Endometrium (tissue), 2 donors: ENCODE measurements around the gene NNMT.

Experiments used
- FAIRE-seq: peaks from 2 replicates; lab custom pipeline; 2012; peaks lifted over from hg19 to GRCh38; lab: Jason Lieb, UNC
- donor health status: control.
- donor health status: control.

The NNMT gene

DNA sequence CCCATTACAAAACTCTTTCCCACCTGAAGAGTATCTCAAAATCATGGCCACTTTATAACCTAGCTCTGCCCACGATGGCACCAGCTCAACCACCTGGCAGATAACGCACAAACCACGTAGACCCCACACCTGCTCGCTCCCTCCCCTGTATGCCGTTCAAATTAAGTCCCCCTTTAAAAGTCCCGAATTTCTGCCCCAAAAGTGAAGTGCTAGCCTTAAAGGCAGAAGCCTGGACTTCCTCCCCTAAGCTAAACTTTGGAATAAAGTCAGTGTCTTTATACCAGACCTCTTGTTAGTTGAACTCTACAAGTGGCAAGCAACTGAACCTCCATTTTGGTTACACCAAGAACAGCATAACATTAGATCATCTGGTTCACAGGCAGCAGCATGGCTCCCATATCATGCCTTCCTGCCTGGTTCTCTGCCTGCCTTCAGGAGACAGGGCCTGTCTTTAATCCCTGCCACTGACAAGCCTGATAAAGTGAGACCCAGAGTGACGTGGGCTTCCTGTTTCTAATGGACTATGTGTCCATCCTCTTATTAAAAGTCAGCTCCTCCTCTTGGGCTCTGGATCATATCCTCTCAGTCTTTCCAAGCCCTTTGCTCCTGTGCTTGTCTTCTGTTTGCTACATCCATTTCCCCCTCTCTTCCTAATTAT lies 32.6 kb upstream of the NNMT start:
- no peak for FAIRE-seq

- no peak for FAIRE-seq
These were observed 31.8 kb upstream of the NNMT start for GRCh38 chr11:114264381-114264780.

GRCh38 chr11:114265122-114265878 lies 30.9 kb upstream of the NNMT start:
- FAIRE-seq: no peak

- no peak for FAIRE-seq
These were observed 26.7 kb upstream of the NNMT start for GRCh38 chr11:114269498-114269897.

- FAIRE-seq: no peak
These were observed 25.5 kb upstream of the NNMT start for GRCh38 chr11:114270531-114271270.

DNA sequence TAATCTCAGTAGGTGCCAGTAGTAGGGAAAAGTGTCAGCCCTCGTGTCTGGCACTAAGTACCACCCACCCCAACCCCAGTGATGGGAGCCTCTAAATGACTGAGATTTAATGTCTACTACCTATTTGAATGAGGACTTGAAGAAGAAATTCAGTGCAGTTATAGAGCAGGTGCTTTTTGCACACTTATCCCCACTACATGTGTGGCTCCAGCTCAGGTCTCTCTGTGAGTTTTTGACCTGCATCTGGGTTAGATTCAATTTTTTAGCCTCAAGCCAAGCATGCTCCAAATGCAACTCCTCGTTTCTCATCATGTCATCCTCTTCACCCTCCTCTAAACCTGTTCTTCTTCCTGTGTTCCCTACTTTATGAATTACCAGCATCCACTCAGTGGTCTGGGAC lies 24.9 kb upstream of the NNMT start:
- no peak for FAIRE-seq

GRCh38 chr11:114272311-114272710 lies 23.9 kb upstream of the NNMT start:
- no peak for FAIRE-seq

GRCh38 chr11:114273071-114273470 lies 23.1 kb upstream of the NNMT start:
- no peak for FAIRE-seq

DNA sequence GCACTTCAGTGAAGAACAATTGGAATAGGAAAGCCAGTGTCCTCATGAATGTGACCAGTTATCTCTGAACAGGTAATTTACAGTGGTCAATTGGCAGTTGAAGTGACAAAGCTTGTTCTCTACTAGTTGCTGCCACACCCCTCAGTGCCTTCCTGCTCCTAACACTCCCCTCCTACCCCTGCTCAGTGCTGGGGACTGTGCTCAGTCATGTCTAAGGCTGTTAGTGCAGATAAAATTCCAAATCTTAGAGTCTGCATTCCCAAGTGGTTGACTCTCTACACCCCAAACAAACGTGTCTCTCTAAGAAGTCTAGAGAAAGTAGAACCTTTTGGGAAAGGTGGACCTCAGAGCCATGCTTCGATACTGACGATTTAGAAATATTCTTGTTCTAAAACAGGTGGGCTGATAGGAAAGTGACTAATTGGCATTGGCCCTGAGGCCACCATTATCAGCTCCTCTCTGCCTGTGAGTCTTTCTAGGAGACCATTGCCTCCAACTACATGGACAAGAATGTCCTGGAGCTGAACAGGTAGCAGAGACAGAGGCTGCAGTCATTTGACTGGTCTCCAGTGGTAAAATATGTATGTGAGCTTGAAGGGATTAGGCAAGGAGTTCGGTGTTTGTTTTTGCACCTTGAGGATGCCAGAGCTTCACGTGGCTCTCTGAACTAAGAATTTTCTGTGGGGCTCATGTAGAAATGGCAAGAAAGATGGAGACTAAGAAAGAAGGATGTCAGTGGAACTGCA lies 22.1 kb upstream of the NNMT start:
- no peak for FAIRE-seq

GRCh38 chr11:114274637-114275036 lies 21.6 kb upstream of the NNMT start:
- no peak for FAIRE-seq

DNA sequence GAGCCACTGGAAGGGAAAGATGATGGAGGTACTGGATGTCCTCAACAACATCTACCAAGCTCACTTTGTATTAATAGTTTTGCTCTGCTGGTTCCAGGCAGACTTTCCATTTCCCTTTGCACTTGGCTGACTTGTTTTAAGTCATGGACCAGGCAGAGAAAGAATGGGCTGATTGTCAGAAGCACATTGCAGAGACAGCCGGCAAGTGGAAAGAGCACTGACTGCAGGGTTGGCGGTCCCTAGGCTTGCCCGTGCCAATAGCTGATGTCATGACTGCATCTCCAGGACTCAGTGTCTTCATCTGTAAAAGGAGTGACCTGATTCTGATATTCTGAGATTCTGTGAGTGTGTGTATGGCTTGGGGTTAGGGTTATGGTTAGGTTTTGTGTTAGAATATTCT lies 20.9 kb upstream of the NNMT start:
- no peak for FAIRE-seq

- FAIRE-seq: no peak
These were observed 20.1 kb upstream of the NNMT start for GRCh38 chr11:114276077-114276476.

- FAIRE-seq: no peak
These were observed 18.4 kb upstream of the NNMT start for GRCh38 chr11:114277637-114278341.

GRCh38 chr11:114278342-114279065 lies 17.7 kb upstream of the NNMT start:
- FAIRE-seq: no peak

DNA sequence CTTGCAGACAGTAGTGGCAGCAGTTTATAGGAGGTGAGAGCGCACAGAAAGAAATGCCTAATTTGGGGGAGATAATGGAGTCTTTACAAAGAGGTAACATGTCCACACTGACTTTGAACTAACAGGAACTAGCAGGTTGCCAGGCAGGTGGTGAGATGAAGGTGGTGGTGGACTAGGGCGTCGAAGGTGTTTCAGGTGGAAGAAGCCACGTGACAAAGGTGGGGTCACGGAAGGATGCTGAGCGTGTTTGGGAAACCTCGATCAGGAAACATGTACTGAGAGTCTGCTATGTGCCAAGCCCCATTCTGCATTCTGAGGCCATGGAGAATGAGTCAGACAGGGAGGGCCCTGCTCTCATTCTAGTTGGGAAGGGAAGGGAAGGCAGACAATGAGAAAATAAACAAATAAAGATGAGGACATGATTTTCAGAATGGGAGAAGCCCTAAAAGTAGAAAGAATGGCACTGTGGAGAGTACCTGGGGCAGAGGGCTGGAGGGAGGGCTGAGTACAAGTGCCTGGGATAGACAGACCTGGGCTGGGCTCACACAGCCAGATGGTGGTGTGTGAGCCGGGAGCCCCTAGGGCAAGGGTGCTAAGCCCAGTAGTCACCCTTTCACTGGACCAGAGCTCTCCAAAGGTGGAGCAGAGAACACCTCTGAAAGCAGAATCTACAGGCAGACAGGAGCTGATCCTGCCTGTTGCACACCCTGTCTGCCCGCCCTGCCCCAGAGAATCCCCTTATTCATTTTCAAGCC lies 16.2 kb upstream of the NNMT start:
- no peak for FAIRE-seq

DNA sequence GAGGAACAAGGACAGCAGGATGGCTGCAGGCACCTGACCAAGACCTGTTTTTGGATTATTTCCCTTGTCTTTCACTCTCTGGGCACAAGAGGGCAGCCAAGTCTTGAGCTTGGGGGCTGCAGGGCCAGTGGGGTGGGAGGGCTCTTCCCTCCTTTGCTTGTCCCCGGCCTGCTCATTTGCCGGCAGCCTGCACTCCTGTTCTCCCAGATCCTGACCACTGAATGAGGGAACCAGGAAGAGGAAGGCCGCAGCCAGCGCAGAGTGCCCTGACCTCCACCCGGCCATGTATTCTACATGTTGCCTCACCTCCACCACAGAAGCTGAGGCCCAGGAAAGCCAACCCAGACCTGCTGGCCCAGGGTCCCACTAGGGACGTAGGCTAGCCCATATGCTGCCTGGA lies 15.5 kb upstream of the NNMT start:
- FAIRE-seq: no peak

GRCh38 chr11:114281388-114281956 lies 14.7 kb upstream of the NNMT start:
- FAIRE-seq: no peak

- no peak for FAIRE-seq
These were observed 13.7 kb upstream of the NNMT start for GRCh38 chr11:114282488-114282887.

GRCh38 chr11:114283422-114283821 lies 12.8 kb upstream of the NNMT start:
- no peak for FAIRE-seq

GRCh38 chr11:114284021-114284420 lies 12.2 kb upstream of the NNMT start:
- FAIRE-seq: no peak
